Ectodermal cell (in vitro differentiated cells): ENCODE results near the gene PRAMEF4. TPM values are rescaled to one million over a fixed set of nuclear protein-coding genes. Genes with fewer than 3 reads are reported as not detected.
"Not testable (repeated sequence)": the region's sequence is repeated elsewhere in the genome, so short reads cannot be mapped to it uniquely, and the experiment has no call there.

Experiments
- H3K27ac ChIP-seq: 2 replicates; pipeline ENCODE4 v1.7.0; 2013; ENCODE audit warnings: mild to moderate bottlenecking, low read depth, low read length; ENCODE audit not compliant: insufficient read depth, poor library complexity, severe bottlenecking
- H3K27me3 ChIP-seq: 2 replicates; pipeline ENCODE4 v1.7.0; 2013; ENCODE audit warnings: mild to moderate bottlenecking, low read length; ENCODE audit not compliant: insufficient read depth, control insufficient read depth, poor library complexity, severe bottlenecking
- H3K36me3 ChIP-seq: one replicate; pipeline ENCODE4 v1.7.0; 2013; ENCODE audit warnings: low read length; ENCODE audit not compliant: control insufficient read depth, insufficient read depth
- H3K4me1 ChIP-seq: one replicate; pipeline ENCODE4 v1.7.0; 2013; ENCODE audit warnings: low read length; ENCODE audit not compliant: control insufficient read depth, insufficient read depth
- H3K4me3 ChIP-seq: 2 replicates; pipeline ENCODE4 v1.7.0; 2013; ENCODE audit warnings: low read depth, low read length, control low read depth; ENCODE audit not compliant: insufficient read depth
- H3K9me3 ChIP-seq: 2 replicates; pipeline ENCODE4 v1.7.0; 2013; ENCODE audit warnings: mild to moderate bottlenecking, low read length, moderate library complexity; ENCODE audit not compliant: control insufficient read depth
- WGBS, 2 experiments: methylation state at CpG; one replicate each; pipeline ENCODE4 v1.1.7; 2013; ENCODE audit warnings: missing lambda C conversion rate in 2 of 2; 5-methylcytosine and 5-hydroxymethylcytosine counted together
- polyA plus RNA-seq, 4 experiments: library from polyadenylated mRNA; stranded (reverse); fragments of 50-300 nt; gene quantifications; one replicate each; pipeline ENCODE4 v1.2.3, GENCODE V29; 2013

The PRAMEF4 gene
- not detected for polyA plus RNA-seq (2013, experiment 1 of 4)
- polyA plus RNA-seq (2013, experiment 2 of 4), result not detected
- not detected for polyA plus RNA-seq (2013, experiment 3 of 4)
- not detected for polyA plus RNA-seq (2013, experiment 4 of 4)

GRCh38 chr1:12886101-12886500 is at the start of gene PRAMEF4:
Gene PRAMEF4, minus strand, starts transcription at chr1:12886201. Its CDS starts 2,807 bp downstream, at chr1:12883394.
- H3K36me3 ChIP-seq, H3K4me3 ChIP-seq, H3K9me3 ChIP-seq, H3K27me3 ChIP-seq, H3K27ac ChIP-seq, H3K4me1 ChIP-seq: not testable (repeated sequence)
- 41 to 67% methylated on average over 2 of the region's 3 CpGs for WGBS, 2 experiments

- not testable (repeated sequence) for H3K4me3 ChIP-seq, H3K27me3 ChIP-seq, H3K27ac ChIP-seq, H3K4me1 ChIP-seq, H3K9me3 ChIP-seq, H3K36me3 ChIP-seq
- WGBS, 2 experiments, result 93% methylated on average over 1 of the region's 5 CpGs; no CpG with 5 or more reads in 1 of the 2 experiments
These were observed 38.4 kb upstream of the PRAMEF4 start for GRCh38 chr1:12924368-12924767.

- H3K4me3 ChIP-seq, H3K27me3 ChIP-seq, H3K4me1 ChIP-seq, H3K36me3 ChIP-seq, H3K27ac ChIP-seq, H3K9me3 ChIP-seq: not testable (repeated sequence)
- 73 to 82% methylated on average over 1 to 2 of the region's 2 CpGs for WGBS, 2 experiments
These were observed 35.7 kb upstream of the PRAMEF4 start for GRCh38 chr1:12921749-12922148.

- H3K4me3 ChIP-seq, H3K27me3 ChIP-seq, H3K27ac ChIP-seq, H3K9me3 ChIP-seq, H3K36me3 ChIP-seq, H3K4me1 ChIP-seq: not testable (repeated sequence)
- no CpG with 5 or more reads among the region's 1 CpG for WGBS, 2 experiments
These were observed 30.3 kb upstream of the PRAMEF4 start, which contains the start of gene PRAMEF7 for GRCh38 chr1:12916310-12916709. Gene PRAMEF7, plus strand, starts transcription at chr1:12916610. Its CDS starts 1,083 bp downstream, at chr1:12917693.

- 88% methylated on average over 1 of the region's 5 CpGs; no CpG with 5 or more reads in 1 of the 2 experiments for WGBS, 2 experiments
These were observed 18.0 kb upstream of the PRAMEF4 start for GRCh38 chr1:12903793-12904572.

GRCh38 chr1:12899186-12899585 is 13.2 kb upstream of the PRAMEF4 start:
- H3K27ac ChIP-seq, H3K4me1 ChIP-seq, H3K36me3 ChIP-seq, H3K27me3 ChIP-seq, H3K9me3 ChIP-seq, H3K4me3 ChIP-seq: not testable (repeated sequence)

More at GRCh38 chr1:12903793-12904572, 18.0 kb upstream of the PRAMEF4 start:
- not testable (repeated sequence) for H3K36me3 ChIP-seq, H3K4me3 ChIP-seq, H3K9me3 ChIP-seq, H3K27ac ChIP-seq, H3K4me1 ChIP-seq, H3K27me3 ChIP-seq

- not testable (repeated sequence) for H3K36me3 ChIP-seq, H3K9me3 ChIP-seq, H3K27me3 ChIP-seq, H3K4me3 ChIP-seq, H3K27ac ChIP-seq, H3K4me1 ChIP-seq
- no CpG with 5 or more reads among the region's 1 CpG for WGBS, 2 experiments
These were observed 12.2 kb upstream of the PRAMEF4 start, which contains the start of gene PRAMEF10 for GRCh38 chr1:12898170-12898569. Gene PRAMEF10, minus strand, starts transcription at chr1:12898270. Its CDS starts 2,423 bp downstream, at chr1:12895847.

- not testable (repeated sequence) for H3K9me3 ChIP-seq, H3K27me3 ChIP-seq, H3K27ac ChIP-seq, H3K36me3 ChIP-seq, H3K4me3 ChIP-seq, H3K4me1 ChIP-seq
- 54 to 67% methylated on average over 3 of the region's 4 CpGs for WGBS, 2 experiments
These were observed 7.5 kb downstream of the PRAMEF4 start for GRCh38 chr1:12878453-12878852.

GRCh38 chr1:12863131-12863880 is 22.7 kb downstream of the PRAMEF4 start:
- H3K9me3 ChIP-seq, H3K4me1 ChIP-seq, H3K27ac ChIP-seq, H3K27me3 ChIP-seq, H3K4me3 ChIP-seq, H3K36me3 ChIP-seq: not testable (repeated sequence)
- WGBS, 2 experiments, result 77 to 100% methylated on average over 2 of the region's 7 CpGs

GRCh38 chr1:12856786-12857185 is 29.2 kb downstream of the PRAMEF4 start, which contains the start of gene PRAMEF2:
Gene PRAMEF2, plus strand, starts transcription at chr1:12857086. Its CDS starts 1,924 bp downstream, at chr1:12859010.
- not testable (repeated sequence) for H3K36me3 ChIP-seq, H3K27me3 ChIP-seq, H3K27ac ChIP-seq, H3K9me3 ChIP-seq, H3K4me1 ChIP-seq, H3K4me3 ChIP-seq
- WGBS, 2 experiments, result no CpG with 5 or more reads among the region's 2 CpGs
